Measurements from ENCODE around the gene RTBDN.

The RTBDN gene

DNA sequence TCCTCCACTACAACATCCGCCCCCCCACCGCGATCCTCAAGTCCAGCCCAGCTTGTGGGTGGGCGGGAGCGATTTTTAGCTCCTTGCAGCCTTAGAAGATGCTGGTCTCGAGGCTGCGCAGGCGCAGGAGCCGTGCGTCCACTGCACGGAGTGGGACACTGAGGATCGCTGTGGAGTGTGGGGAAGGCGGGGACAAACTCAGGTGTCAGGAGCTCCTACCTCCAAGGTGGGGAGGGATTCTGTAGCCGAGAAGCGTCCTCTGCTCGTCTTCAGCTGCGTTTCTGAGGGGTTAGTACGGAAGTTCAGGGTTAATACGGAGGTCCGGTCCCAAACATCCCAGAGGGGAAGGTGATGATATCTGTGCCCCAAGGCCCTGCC, at the start of gene RTBDN:
Gene RTBDN, minus strand, starts transcription at position 14 of the 378 bp plus-strand sequence. CDS start 4,600 bp downstream, outside the sequence.
- DNase-seq, result no peak
- intact Hi-C loops (cut with DNase I), result no loop called here

DNA sequence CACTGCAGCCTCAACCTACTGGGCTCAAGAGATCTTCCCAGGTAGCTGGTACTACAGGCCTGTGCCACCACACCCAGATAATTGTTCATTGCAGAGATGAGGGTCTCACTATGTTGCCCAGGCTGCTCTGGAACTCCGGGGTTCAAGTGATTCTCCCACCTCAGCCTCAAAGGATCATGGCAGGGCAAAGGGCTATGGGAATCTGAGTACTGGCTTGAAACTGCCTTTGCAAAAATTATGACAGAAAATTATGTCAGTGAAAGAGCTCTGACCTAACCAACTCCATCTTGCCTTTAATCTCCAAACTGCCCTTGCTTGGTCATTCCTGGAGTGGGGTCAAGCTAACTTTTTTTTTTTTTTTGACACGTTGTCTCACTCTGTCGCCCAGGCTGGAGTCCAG, 48.2 kb upstream of the RTBDN start:
- intact Hi-C loops (cut with DNase I), result no loop called here
- DNase-seq, result no peak

DNA sequence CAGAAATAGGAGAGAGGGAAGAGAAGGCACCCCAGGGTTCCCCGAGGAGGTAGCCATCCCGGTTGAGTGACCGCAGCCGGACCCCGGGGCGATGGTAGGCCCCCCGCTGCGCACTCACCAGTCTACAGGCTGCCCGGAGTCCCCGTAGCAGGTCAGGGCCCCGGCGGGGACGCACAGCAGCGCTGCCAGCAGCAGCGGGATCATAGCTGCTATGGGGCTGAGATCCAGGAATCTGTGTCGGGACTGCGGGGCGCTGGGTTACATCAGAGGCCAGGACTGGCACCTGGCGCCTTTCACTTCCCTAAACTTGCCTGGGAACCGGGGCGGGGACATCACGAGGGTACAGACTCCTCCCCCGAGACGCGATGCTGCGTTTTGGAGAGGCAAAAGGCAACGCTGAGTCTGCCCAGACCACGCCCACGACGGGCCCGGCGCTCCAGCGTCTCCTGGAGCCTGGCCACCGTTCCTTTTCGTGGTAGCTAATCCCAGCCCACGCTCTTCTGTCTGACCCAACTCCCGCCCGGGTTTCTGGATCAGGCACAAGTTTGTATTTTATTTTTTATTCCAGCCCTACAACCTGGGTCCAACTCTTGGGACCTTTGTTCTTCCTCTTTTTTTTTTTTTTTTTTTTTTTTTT, 46.9 kb upstream of the RTBDN start, which contains the start of gene DNASE2:
Gene DNASE2, minus strand, starts transcription at position 278 of the 637 bp plus-strand sequence. Its CDS starts 74 bp downstream, at position 204.
- intact Hi-C loops (cut with DNase I), result no loop called here
- peak; percentile 78 to 96 (median 91) for DNase-seq

DNA sequence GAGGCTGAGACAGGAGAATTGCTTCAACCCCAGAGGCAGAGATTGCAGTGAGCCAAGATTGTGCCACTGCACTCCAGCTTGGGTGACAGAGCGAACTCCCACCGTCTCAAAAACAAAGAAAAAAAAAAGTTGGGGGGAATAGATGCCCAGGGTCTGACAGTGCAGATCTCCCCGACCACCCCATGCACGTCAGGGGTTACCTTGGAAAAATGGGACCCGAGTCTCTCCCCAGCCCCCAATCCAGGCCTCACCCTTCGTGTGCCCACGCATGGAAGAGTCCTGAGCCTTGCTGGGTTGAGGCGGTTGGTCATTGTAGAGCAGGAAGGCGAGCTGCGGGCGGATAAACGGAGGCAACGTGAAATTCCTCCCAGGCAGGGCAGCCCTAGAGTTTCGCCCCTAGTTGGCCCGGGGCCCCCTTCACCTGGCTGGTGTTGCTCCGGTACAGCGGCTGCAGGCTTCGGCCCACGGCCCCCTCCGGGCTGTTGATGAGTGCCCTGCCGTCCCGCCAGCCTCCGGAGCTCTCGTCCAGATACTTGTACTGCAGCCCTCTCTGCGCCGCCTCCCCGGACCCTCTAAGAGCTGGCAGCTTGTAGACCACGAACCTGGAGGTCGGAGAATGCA, 46.3 kb upstream of the RTBDN start:
- DNase-seq, result peak in 20 of 42 donors; percentile 11 to 51 (median 24)
- intact Hi-C loops (cut with DNase I), result no loop called here

DNA sequence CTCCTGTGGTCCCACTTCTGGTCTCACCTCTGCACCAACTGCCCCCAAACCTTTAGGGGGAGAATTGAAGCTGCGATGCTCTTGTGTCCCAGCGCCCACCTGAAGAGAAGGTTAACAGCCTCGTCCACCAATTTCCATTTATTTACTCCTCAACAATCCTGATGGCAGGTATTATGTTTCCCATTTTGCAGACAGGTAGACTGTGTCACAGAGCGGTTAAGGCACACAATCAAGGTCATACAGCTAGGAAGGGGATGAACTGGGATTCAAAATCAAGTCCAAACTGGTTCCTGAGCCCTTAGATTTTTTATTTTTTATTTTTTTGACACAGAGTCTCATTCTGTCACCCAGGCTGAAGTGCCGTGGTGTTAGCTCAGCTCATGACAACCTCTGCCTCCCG, 40.7 kb upstream of the RTBDN start:
- intact Hi-C loops (cut with DNase I), result no loop called here
- DNase-seq, result no peak

DNA sequence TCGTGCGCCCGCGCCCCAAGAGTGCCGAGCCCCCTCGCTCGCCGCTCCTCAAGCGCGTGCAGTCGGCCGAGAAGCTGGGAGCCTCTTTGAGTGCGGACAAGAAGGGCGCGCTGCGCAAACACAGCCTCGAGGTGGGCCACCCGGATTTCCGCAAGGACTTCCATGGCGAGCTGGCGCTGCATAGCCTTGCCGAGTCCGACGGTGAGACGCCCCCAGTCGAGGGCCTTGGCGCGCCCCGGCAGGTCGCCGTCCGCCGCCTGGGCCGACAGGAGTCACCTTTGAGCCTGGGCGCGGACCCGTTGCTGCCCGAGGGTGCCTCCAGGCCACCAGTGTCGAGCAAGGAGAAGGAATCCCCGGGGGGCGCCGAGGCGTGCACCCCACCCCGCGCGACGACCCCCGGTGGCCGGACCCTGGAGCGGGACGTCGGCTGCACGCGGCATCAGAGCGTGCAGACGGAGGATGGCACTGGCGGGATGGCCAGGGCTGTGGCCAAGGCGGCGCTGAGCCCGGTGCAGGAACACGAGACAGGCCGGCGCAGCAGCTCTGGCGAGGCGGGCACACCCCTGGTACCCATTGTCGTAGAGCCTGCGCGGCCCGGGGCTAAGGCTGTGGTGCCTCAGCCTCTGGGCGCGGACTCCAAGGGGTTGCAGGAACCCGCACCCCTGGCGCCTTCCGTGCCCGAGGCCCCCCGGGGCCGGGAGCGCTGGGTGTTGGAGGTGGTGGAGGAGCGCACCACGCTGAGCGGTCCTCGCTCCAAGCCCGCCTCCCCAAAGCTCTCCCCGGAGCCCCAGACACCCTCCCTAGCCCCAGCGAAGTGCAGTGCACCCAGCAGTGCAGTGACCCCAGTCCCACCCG, 39.7 kb upstream of the RTBDN start:
- intact Hi-C loops (cut with DNase I), result no loop called here
- DNase-seq, result no peak

DNA sequence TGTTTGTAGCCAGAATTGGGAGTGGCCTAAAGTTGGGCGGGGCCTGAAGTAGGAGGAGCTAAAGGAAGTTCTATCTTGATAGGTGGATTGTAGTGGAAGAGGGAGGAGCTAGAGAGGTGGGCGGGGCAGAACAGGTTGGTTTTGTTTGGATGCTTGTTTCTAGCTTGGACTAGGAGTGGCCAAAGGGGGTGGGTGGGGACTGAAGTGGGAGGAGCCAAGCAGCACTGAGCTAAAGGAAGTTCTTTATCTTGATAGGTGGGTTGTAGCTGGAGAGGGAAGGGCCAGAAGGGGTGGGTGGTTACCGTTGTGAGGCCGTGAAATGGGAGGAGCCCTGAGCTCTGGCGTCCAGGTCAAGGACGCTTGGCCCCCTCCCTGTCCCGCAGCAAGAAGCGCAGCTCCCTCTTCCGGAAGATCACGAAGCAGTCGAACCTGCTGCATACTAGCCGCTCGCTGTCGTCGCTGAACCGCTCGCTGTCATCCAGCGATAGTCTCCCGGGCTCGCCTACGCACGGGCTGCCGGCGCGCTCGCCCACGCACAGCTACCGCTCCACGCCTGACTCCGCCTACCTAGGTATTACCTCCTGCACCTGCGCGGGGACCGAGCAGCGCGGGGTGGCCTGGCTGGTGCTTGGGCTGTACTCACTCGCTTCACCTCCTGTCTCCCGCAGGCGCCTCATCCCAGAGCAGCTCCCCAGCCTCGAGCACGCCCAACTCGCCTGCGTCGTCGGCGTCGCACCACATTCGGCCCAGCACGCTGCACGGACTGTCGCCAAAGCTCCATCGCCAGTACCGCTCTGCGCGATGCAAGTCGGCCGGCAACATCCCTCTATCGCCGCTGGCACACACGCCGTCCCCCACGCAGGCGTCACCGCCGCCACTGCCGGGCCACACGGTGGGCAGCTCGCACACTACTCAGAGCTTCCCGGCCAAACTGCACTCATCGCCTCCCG, 38.8 kb upstream of the RTBDN start:
- intact Hi-C loops (cut with DNase I), result no loop called here
- peak in 40 of 42 donors; percentile 26 to 87 (median 64) for DNase-seq

DNA sequence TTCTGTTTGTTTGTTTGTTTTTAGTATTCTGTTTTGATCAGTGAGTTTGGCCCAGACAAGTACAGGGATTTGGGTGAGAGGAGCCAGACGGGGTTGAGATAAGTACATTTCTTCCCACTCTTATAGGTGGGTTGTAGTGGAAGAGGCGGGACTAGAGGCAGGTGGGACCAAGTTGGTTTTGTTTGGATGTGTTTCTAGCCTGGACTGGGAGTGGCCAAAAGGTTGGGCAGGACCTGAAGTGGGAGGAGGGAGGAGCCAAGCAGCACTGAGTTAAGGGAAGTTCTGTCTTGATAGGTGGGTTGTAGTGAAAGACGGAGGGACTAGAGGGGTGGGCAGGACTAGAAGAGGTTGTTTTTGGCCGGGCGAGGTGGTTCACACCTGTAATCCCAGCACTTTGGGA, 37.9 kb upstream of the RTBDN start:
- no peak for DNase-seq
- intact Hi-C loops (cut with DNase I), result no loop called here

DNA sequence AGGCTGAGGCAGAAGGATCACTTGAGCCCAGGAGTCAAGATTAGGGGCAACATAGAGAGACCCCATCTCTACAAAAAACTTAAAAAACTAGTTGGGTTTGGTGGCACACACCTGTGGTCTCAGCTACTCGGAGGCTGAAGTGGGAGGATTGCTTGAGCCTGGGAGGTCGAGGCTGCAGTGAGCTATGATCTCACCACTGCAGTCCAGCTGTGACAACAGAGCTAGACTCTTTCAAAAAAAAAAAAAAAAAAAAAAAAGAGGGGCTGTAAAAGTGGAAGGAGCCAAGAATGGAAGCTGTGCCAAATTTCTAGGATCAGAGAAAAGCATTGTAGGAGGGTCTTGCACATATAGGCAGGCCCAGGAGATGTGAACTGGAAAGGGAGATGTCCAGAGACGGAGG, 37.3 kb upstream of the RTBDN start:
- intact Hi-C loops (cut with DNase I), result no loop called here
- no peak for DNase-seq

DNA sequence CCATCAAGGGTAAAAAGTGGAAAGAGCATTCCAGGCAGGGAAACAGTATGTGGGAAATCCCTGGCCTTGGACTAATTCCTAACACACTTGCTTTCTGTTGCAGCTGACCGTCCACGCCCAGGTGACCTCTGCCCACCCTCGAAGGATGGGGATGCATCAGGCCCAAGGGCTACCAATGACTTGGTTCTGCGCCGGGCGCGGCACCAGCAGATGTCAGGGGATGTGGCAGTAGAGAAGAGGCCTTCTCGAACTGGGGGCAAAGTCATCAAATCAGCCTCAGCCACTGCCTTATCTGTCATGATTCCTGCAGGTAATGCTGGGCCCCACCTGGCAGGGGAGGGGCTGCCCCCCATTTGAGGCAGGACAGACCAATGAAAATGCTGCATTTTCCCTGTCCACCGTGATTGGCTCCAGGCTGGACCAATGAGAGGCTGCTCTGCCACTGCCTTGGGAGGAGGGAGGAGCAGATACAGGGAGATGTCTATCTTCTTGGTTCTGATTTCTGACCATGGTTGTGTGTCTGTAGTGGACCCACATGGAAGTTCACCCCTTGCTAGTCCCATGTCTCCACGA, 34.2 kb upstream of the RTBDN start:
- intact Hi-C loops (cut with DNase I), result no loop called here
- DNase-seq, result no peak

DNA sequence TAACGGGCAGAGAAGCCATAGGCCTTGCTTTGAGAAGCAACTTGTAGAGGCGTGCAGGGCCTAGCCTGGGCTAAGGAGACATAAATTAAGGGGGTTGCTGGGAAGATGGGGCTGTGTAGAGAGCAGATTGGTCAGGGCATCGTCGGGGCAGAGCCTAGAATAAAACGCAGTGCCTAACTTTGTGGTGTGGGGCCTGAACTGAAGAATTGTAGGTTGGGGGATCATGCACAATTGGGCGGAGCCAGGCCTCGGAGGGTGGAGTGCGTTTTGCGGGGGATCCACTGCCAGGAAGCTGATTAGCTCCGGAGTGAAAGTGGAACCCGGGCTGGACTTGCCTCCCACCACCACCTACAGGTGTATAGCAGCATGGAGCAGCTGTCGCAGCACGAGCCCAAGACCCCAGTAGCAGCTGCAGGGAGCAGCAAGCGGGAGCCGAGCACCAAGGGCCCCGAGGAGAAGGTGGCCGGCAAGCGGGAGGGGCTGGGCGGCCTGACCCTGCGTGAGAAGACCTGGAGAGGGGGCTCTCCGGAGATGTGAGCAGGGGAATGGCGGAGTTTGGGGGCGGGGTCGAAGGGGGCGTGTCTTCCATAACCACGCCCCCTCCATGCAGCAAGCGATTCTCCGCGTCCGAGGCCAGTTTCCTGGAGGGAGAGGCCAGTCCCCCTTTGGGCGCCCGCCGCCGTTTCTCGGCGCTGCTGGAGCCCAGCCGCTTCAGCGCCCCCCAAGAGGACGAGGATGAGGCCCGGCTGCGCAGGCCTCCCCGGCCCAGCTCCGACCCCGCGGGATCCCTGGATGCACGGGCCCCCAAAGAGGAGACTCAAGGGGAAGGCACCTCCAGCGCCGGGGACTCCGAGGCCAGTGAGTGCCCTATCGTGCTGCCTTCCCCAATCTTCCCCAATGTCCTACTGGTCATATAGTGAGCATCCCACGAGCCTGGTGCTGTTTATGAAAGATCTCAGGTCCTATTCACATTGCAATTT, 33.0 kb upstream of the RTBDN start:
- intact Hi-C loops (cut with DNase I), result no loop called here
- DNase-seq, result peak in 17 of 42 donors; percentile 16 to 60 (median 42)

DNA sequence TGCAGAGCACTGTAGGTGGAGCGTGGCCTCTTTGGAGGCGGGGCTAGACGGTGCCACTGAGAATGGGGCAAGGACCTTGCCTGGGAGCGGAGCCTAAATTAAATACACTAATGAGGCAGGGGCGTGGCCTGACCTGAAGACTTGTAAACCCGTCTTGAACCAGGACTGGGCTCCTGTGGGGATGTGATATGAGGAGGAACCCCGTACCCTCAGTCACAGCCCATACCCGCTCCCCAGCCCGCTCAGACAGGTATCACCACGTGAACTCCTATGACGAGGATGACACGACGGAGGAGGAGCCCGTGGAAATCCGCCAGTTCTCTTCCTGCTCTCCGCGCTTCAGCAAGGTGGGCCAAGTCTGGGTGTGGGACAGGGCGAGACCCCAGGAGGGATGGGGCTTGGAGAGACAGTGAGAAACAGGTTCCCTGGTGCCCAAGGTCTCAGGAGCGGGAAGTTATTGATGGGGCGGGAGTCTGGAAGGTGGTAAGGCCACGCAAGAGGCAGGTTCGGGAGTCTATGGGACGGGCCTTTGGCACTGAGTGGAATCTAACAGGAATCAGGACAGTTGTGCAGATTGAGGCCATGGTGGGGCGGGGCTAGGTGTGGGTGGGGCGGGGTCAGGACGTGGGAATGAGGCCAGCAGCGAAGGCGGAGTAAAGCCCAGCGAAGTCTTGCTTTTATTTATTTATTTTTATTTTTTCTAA, 32.2 kb upstream of the RTBDN start:
- intact Hi-C loops (cut with DNase I), result no loop called here
- no peak for DNase-seq

DNA sequence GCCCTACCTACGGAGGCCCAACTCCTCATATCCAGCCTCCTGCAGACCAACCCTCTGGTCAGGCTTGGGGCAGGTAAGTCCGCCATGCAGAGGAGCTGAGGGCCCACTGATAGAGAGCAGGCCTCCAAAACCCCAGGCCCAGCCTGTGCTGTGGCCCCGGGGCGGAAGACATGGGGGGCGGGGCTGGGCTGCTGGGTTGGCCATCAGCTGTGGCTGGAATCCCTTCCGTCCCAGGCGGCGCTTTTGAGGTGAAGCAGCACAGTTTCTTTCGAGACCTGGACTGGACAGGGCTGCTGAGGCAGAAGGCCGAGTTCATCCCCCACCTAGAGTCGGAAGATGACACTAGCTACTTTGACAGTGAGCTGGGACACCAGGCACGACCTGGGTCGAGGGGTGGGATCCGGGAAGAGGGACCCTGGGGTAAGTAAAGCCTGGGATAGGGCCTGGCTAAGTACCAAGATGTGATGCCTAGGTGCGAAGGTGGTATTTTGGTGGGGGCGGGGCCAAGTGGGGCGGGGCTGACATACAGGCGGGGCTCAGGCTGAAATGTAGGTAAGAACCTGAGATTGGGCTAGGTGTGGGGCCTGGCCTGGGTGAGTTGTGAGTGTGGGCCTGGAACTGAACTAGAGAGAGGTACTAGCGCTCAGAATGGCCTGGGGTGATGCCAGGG, 31.5 kb upstream of the RTBDN start:
- intact Hi-C loops (cut with DNase I), result no loop called here
- no peak for DNase-seq

DNA sequence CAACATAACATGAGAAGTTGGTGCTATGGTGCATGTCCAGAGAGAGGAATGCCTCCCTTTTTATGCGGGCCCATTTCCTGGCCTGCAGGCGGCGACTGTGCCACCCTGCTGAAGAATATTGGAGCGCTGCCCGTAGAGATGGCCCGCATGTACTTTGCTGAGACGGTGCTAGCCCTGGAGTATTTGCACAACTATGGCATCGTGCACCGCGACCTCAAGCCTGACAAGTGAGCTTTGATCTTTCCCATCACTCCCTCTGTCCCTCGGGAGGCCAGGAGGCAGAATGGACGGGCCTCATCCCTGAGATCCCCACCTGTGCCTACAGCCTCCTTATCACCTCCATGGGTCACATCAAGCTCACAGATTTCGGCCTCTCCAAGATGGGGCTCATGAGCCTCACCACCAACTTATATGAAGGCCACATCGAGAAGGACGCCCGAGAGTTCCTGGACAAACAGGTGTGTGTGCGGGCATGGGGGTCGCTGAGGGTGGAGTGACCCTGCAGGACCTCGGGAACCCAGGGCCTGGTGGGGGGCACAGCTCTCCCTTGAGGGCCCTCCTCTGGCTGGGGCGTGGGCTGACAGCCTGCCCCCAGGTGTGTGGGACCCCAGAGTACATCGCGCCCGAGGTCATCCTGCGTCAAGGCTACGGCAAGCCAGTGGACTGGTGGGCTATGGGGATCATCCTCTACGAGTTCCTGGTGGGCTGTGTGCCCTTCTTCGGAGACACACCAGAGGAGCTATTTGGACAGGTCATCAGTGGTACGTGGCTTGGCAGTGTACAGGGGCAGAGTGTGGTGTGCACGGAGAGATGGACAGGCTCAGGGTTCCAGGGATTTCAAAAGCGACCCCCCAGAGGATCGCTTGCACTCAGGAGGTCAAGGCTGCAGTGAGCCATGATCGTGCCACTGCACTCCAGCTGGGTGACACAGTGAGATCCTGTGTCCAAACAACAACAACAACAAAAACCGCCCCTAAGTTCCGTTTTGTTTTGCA, 30.6 kb upstream of the RTBDN start:
- DNase-seq, result no peak
- intact Hi-C loops (cut with DNase I), result no loop called here

DNA sequence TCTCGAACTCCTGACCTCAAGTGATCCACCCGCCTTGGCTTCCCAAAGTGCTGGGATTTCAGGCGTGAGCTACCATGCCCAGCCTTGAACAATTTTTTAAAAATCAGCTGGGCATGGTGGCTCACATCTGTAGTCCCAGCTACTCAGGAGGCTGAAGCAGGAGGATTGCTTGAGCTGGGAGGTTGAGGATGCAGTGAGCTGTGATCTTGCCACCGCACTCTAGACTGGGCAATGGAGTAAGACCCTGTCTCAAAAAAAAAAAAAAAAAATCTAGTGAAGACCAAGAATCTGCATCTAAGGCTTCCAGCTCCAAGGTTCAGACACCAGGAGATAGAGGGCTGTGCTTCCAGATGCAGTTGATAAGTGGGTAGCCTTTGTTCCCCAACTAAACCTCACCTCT, 29.8 kb upstream of the RTBDN start:
- no peak for DNase-seq

More for the DNA sequence above, 29.8 kb upstream of the RTBDN start:
- intact Hi-C loops (cut with DNase I), result no loop called here

Measured in head of caudate nucleus (tissue), 42 donors.